HFFc6 (cell line): ENCODE data around the gene CADM1. TPM values are rescaled to one million over a fixed set of nuclear protein-coding genes. Genes with fewer than 3 reads are reported as not detected.

Source experiments
- DNase-seq: peaks from one replicate; pipeline ENCODE4 v3.0.0-alpha.2; 2018
- H3K27ac Mint-ChIP-seq: 2 replicates; pipeline ENCODE4 v1.8.0; 2020; ENCODE audit warnings: mild to moderate bottlenecking, mixed read lengths
- H3K27me3 Mint-ChIP-seq: 2 replicates; pipeline ENCODE4 v1.8.0; 2021; ENCODE audit warnings: mild to moderate bottlenecking, moderate library complexity, mixed read lengths; ENCODE audit not compliant: insufficient read depth
- H3K36me3 Mint-ChIP-seq: 2 replicates; pipeline ENCODE4 v1.8.0; 2021; ENCODE audit warnings: low read depth, mixed read lengths
- H3K4me1 Mint-ChIP-seq: 2 replicates; pipeline ENCODE4 v1.8.0; 2020; ENCODE audit warnings: low read depth, mixed read lengths
- H3K4me3 Mint-ChIP-seq: 2 replicates; pipeline ENCODE4 v1.8.0; 2020; ENCODE audit warnings: mild to moderate bottlenecking, moderate library complexity, mixed read lengths
- H3K9me3 Mint-ChIP-seq: 2 replicates; pipeline ENCODE4 v1.8.0; 2020; ENCODE audit warnings: mild to moderate bottlenecking, mixed read lengths
- total RNA-seq, 6 experiments: library from RNA; stranded (reverse); fragmentation: NEBNext Ultra II Directional; extraction: Animal tissue kit (Norgen Biotek cat#: 25700); gene quantifications; 2 replicates in 1 of 6; 3 replicates in 5 of 6; pipeline ENCODE4 v1.2.3, GENCODE V29; 2021
- TF ChIP-seq, protein P1 (sequence below): fragments of 200-600 bp; sonication (generic); IDR thresholded peaks from 2 replicates; pipeline ENCODE4 v1.5.0; 2021; ENCODE audit warnings: antibody characterized with exemption, mild to moderate bottlenecking

Gene CADM1
- total RNA-seq, 6 experiments from 2014 or later = not detected

DNA sequence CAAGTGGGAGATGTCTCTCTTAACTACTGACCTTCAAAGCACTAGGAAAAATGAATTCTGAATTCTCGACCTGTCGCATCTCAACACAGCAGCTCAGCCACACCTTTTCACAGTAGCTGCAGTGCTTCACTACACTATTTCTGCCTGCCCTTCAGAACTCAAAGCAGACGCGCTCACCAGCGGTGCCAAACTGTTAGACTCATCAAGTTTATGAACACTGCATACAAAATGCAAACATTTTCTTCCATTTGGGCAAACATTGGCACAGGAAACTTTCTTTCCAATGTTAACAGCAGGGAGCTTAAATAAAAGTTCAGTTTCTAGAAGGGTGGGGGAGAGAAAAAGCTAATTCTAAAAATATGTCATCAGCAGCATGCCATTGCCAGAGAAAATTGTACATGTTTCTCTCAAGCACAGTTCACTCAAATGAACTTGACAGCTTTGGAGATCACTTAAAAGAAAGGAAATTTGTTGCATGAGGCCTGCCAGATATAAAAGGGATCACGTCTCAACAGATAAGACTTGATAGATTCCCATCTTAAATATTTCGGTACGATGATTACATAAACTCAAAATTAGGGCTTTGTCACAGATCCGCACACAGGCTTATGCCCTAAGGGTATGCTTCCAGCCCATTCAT, 82.7 kb downstream of the CADM1 start:
- Mint-ChIP-seq H3K27me3 (no peaks in the 10 kb centered on the region), H3K27ac (no peak overlapping the region), H3K36me3 (no peaks in the 10 kb centered on the region), H3K9me3 (peaks cover 56% of the 10 kb centered on the region), H3K4me1 (no peaks in the 10 kb centered on the region), H3K4me3 (no peak overlapping the region)
- TF ChIP-seq, protein P1, sequence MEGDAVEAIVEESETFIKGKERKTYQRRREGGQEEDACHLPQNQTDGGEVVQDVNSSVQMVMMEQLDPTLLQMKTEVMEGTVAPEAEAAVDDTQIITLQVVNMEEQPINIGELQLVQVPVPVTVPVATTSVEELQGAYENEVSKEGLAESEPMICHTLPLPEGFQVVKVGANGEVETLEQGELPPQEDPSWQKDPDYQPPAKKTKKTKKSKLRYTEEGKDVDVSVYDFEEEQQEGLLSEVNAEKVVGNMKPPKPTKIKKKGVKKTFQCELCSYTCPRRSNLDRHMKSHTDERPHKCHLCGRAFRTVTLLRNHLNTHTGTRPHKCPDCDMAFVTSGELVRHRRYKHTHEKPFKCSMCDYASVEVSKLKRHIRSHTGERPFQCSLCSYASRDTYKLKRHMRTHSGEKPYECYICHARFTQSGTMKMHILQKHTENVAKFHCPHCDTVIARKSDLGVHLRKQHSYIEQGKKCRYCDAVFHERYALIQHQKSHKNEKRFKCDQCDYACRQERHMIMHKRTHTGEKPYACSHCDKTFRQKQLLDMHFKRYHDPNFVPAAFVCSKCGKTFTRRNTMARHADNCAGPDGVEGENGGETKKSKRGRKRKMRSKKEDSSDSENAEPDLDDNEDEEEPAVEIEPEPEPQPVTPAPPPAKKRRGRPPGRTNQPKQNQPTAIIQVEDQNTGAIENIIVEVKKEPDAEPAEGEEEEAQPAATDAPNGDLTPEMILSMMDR = no peak
- no peak for DNase-seq

DNA sequence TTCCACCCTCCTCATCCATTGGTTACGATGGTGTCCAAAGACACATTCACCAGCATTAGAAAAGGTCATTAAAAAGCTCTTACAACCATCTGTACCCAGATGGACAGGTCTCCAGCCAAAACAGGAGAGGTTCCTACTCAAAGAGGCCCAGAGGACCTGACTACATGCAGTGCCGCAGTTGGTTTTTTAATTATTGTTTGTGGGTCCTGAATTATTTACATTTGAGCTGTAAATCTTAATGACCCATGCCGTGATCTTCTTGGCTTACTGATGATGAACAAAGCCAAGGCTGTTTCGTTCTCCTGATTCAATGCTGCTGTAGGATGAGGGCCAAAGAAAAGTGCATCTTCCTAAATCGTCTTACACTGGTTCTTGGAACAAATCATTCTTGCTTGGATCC, 83.7 kb downstream of the CADM1 start:
- no peak for DNase-seq
- no peaks in the 10 kb centered on the region for H3K36me3 Mint-ChIP-seq
- H3K4me3 Mint-ChIP-seq = no peak overlapping the region
- H3K27ac Mint-ChIP-seq = no peak overlapping the region
- TF ChIP-seq, protein P1 = no peak
- H3K9me3 Mint-ChIP-seq = peaks cover 54% of the 10 kb centered on the region
- no peaks in the 10 kb centered on the region for H3K4me1 Mint-ChIP-seq
- no peaks in the 10 kb centered on the region for H3K27me3 Mint-ChIP-seq

DNA sequence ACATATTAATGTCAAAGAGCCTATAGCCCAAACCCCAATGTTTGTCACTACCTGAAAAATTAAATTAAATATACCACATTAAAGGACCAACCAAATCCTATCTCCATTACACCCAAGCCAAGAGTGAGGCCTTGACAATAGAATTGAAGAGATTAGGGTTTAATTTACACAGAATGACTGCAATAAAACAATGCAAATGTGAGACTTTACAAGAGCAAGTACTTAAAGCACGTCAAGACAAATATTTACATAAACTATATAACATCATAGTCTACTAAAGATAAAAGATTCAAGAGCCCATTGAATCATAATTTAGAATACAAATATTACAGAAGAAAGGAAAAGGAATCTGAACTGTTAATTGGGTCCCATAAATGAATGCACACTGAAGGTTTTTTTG, 85.6 kb downstream of the CADM1 start:
- H3K27me3 Mint-ChIP-seq = no peaks in the 10 kb centered on the region
- no peaks in the 10 kb centered on the region for H3K4me1 Mint-ChIP-seq
- no peak overlapping the region for H3K4me3 Mint-ChIP-seq
- TF ChIP-seq, protein P1 = no peak
- no peak overlapping the region for H3K27ac Mint-ChIP-seq
- no peak for DNase-seq
- H3K36me3 Mint-ChIP-seq = no peaks in the 10 kb centered on the region
- peaks cover 50% of the 10 kb centered on the region for H3K9me3 Mint-ChIP-seq

DNA sequence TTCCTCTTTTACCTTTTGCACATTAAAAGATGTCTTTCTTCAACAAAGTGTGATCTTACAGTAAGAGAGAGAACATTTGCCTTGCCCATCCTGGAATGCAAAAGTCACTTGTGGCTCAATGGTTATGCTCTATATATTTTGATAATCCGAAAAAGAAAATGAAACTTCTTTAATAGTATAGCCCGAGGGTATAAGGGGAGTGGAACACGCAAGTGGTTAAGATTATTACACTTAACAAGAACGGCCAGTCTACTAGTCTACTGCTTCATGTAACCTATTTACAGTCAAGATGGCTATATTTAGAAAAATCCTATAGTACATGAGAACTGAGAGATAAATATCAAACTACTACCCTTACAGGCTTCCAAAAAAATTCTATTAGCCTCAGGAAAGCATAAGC, 86.1 kb downstream of the CADM1 start:
- no peak overlapping the region for H3K27ac Mint-ChIP-seq
- H3K27me3 Mint-ChIP-seq = no peaks in the 10 kb centered on the region
- TF ChIP-seq, protein P1 = no peak
- H3K4me3 Mint-ChIP-seq = no peak overlapping the region
- no peaks in the 10 kb centered on the region for H3K36me3 Mint-ChIP-seq
- H3K4me1 Mint-ChIP-seq = no peaks in the 10 kb centered on the region
- no peak for DNase-seq
- H3K9me3 Mint-ChIP-seq = peaks cover 55% of the 10 kb centered on the region

DNA sequence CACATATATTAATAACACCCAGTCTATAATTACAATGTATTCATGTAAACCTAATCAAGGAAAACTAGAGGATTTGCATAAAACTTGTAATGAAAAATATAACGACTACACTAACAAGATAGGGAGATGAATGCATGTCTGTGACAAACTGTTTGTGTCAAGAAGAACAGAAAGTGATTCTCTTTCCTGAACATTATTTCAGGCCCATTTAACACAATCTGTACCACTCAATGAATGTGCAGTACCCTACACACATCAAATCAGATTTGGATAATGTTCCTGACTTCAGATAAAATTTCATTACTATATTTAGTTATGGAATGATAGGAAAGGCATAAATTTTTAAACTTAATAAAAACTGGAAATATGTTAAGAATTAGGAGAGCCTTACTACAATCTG, 93.1 kb downstream of the CADM1 start:
- DNase-seq = no peak
- H3K36me3 Mint-ChIP-seq = no peaks in the 10 kb centered on the region
- H3K4me1 Mint-ChIP-seq = no peaks in the 10 kb centered on the region
- peaks cover 1% of the 10 kb centered on the region; the same call in 1 of the 2 replicates for H3K27me3 Mint-ChIP-seq
- TF ChIP-seq, protein P1 = no peak
- H3K27ac Mint-ChIP-seq = no peak overlapping the region
- H3K4me3 Mint-ChIP-seq = no peak overlapping the region
- H3K9me3 Mint-ChIP-seq = peaks cover 16% of the 10 kb centered on the region
